Neural progenitor cell (in vitro differentiated cells): ENCODE data around the gene TIGD4.

Experiments
- CTCF ChIP-seq: fragments of 200-600 bp; sonication (generic); IDR thresholded peaks from 2 replicates; pipeline ENCODE4 v1.5.1; 2017; ENCODE audit warnings: antibody characterized with exemption, mild to moderate bottlenecking
- EZH2 ChIP-seq: fragments of 200-600 bp; sonication (generic); IDR thresholded peaks from 2 replicates; pipeline ENCODE4 v1.6.1; 2017; ENCODE audit warnings: antibody characterized with exemption, mild to moderate bottlenecking, moderate library complexity
- EZH2phosphoT487 ChIP-seq: fragments of 200-600 bp; sonication (generic); IDR thresholded peaks from 2 replicates; pipeline ENCODE4 v1.6.1; 2017; ENCODE audit warnings: antibody characterized with exemption

- no peak for TF ChIP-seq CTCF
- no peak for TF ChIP-seq EZH2
- no peak for TF ChIP-seq EZH2phosphoT487
These were observed 7.1 kb upstream of the TIGD4 start for GRCh38 chr4:152786627-152787026.
